Myocyte (in vitro differentiated cells): ENCODE results near the gene OGN. TPM values are rescaled to one million over a fixed set of nuclear protein-coding genes. Genes with fewer than 3 reads are reported as not detected.

Experiments
- DNase-seq: peaks from one replicate; pipeline ENCODE4 v3.0.0-alpha.2; 2012; ENCODE audit warnings: low read depth
- total RNA-seq: library from RNA; depleted of rRNA; stranded (reverse); fragments of >200 nt; gene quantifications from 2 replicates; pipeline ENCODE4 v1.2.3, GENCODE V29; 2014

Gene OGN
- total RNA-seq, 1 donor from 2014 or later: not detected

- DNase-seq: no peak
Measured at GRCh38 chr9:92405818-92406217, 1.4 kb upstream of the OGN start.

- DNase-seq: no peak
Measured at GRCh38 chr9:92402826-92403745, 1.3 kb downstream of the OGN start.

- DNase-seq: no peak
Measured at GRCh38 chr9:92402360-92402759, 2.0 kb downstream of the OGN start.

- no peak for DNase-seq
Measured at GRCh38 chr9:92397853-92398252, 6.5 kb downstream of the OGN start.

GRCh38 chr9:92395617-92396016, 8.8 kb downstream of the OGN start:
- peak; percentile 22 for DNase-seq

GRCh38 chr9:92393686-92394085, 10.7 kb downstream of the OGN start:
- no peak for DNase-seq

- DNase-seq: no peak
Measured at GRCh38 chr9:92392690-92393089, 11.7 kb downstream of the OGN start.

- DNase-seq: no peak
Measured at GRCh38 chr9:92385953-92386352, 18.4 kb downstream of the OGN start.

GRCh38 chr9:92385477-92385876, 18.9 kb downstream of the OGN start:
- no peak for DNase-seq

GRCh38 chr9:92385001-92385400, 19.4 kb downstream of the OGN start:
- no peak for DNase-seq

GRCh38 chr9:92384375-92384774, 20.0 kb downstream of the OGN start:
- peak; percentile 16 for DNase-seq

- DNase-seq: no peak
Measured at GRCh38 chr9:92381775-92382174, 22.6 kb downstream of the OGN start.

GRCh38 chr9:92380603-92381002, 23.8 kb downstream of the OGN start:
- no peak for DNase-seq

- no peak for DNase-seq
Measured at GRCh38 chr9:92378865-92379560, 25.4 kb downstream of the OGN start.

GRCh38 chr9:92377876-92378275, 26.5 kb downstream of the OGN start:
- peak; percentile 13 for DNase-seq

GRCh38 chr9:92373167-92373566, 31.2 kb downstream of the OGN start:
- no peak for DNase-seq

GRCh38 chr9:92369075-92369474, 35.3 kb downstream of the OGN start:
- DNase-seq: no peak

GRCh38 chr9:92360083-92360482, 44.3 kb downstream of the OGN start:
- DNase-seq: no peak

GRCh38 chr9:92359394-92359995, 44.9 kb downstream of the OGN start:
- DNase-seq: no peak

GRCh38 chr9:92353051-92353450, 51.3 kb downstream of the OGN start:
- no peak for DNase-seq

GRCh38 chr9:92350740-92351133, 53.6 kb downstream of the OGN start:
- DNase-seq: no peak
